ENCODE results near the gene KRTAP1-1.

The KRTAP1-1 gene

GRCh38 chr17:41013181-41013580 is 28.1 kb downstream of the KRTAP1-1 start:
- H3K36me3 ChIP-seq (ENCODE audit: control insufficient read depth, low read length) = no peaks in the 10 kb centered on the region
- no peaks in the 10 kb centered on the region for H3K79me2 ChIP-seq (ENCODE audit: control insufficient read depth, low read length)
- H3K4me1 ChIP-seq (ENCODE audit: control insufficient read depth, low read length) = no peaks in the 10 kb centered on the region
- no peaks in the 10 kb centered on the region for H3K27me3 ChIP-seq (ENCODE audit: control insufficient read depth, low read length)
- no peak overlapping the region for H3K4me2 ChIP-seq (ENCODE audit: low read length)
- no peak for TF ChIP-seq EZH2phosphoT487 (IDR thresholded peaks at IDR 0.05; ENCODE audit: borderline replicate concordance, low read length)
- TF ChIP-seq CTCF (IDR thresholded peaks at IDR 0.05; ENCODE audit: low read depth, low read length, poor library complexity, severe bottlenecking) = no peak
- H4K20me1 ChIP-seq (ENCODE audit: control insufficient read depth, insufficient read depth, low read depth, low read length) = no peaks in the 10 kb centered on the region
- no peak overlapping the region for H3K27ac ChIP-seq (ENCODE audit: low read depth, low read length)
- H3F3A ChIP-seq (ENCODE audit: control insufficient read depth, insufficient read depth) = no peaks in the 10 kb centered on the region
- H3K9me2 ChIP-seq (replicated peaks; ENCODE audit: control insufficient read depth, low read length) = no peaks in the 10 kb centered on the region
- no peaks in the 10 kb centered on the region for H3K9me3 ChIP-seq (ENCODE audit: control insufficient read depth, insufficient read depth, low read length)
- no peak overlapping the region for H3K4me3 ChIP-seq (ENCODE audit: low read length)

- TF ChIP-seq EZH2phosphoT487 (IDR thresholded peaks at IDR 0.05; ENCODE audit: borderline replicate concordance, low read length) (no peak), CTCF (IDR thresholded peaks at IDR 0.05; ENCODE audit: low read depth, low read length, poor library complexity, severe bottlenecking) (no peak)
- H3K27me3 ChIP-seq (ENCODE audit: control insufficient read depth, low read length) = no peaks in the 10 kb centered on the region
- no peaks in the 10 kb centered on the region for H3F3A ChIP-seq (ENCODE audit: control insufficient read depth, insufficient read depth)
- H3K27ac ChIP-seq (ENCODE audit: low read depth, low read length) = no peak overlapping the region
- no peaks in the 10 kb centered on the region for H4K20me1 ChIP-seq (ENCODE audit: control insufficient read depth, insufficient read depth, low read depth, low read length)
- H3K36me3 ChIP-seq (ENCODE audit: control insufficient read depth, low read length) = no peaks in the 10 kb centered on the region
- H3K4me1 ChIP-seq (ENCODE audit: control insufficient read depth, low read length) = no peaks in the 10 kb centered on the region
- H3K79me2 ChIP-seq (ENCODE audit: control insufficient read depth, low read length) = no peaks in the 10 kb centered on the region
- H3K4me2 ChIP-seq (ENCODE audit: low read length) = no peak overlapping the region
- no peaks in the 10 kb centered on the region for H3K9me3 ChIP-seq (ENCODE audit: control insufficient read depth, insufficient read depth, low read length)
- no peak overlapping the region for H3K4me3 ChIP-seq (ENCODE audit: low read length)
- no peaks in the 10 kb centered on the region for H3K9me2 ChIP-seq (replicated peaks; ENCODE audit: control insufficient read depth, low read length)
Measured at GRCh38 chr17:41012326-41013120, 28.7 kb downstream of the KRTAP1-1 start.

GRCh38 chr17:41010441-41010840 is 30.8 kb downstream of the KRTAP1-1 start:
- Histone ChIP-seq H3F3A (ENCODE audit: control insufficient read depth, insufficient read depth) (no peaks in the 10 kb centered on the region), H3K9me2 (replicated peaks; ENCODE audit: control insufficient read depth, low read length) (no peaks in the 10 kb centered on the region), H3K36me3 (ENCODE audit: control insufficient read depth, low read length) (no peaks in the 10 kb centered on the region), H3K9me3 (ENCODE audit: control insufficient read depth, insufficient read depth, low read length) (no peaks in the 10 kb centered on the region), H3K4me3 (ENCODE audit: low read length) (no peak overlapping the region), H3K27me3 (ENCODE audit: control insufficient read depth, low read length) (no peaks in the 10 kb centered on the region; the same call in 1 of the 2 replicates), H3K79me2 (ENCODE audit: control insufficient read depth, low read length) (no peaks in the 10 kb centered on the region), H3K27ac (ENCODE audit: low read depth, low read length) (no peak overlapping the region), H3K4me1 (ENCODE audit: control insufficient read depth, low read length) (no peaks in the 10 kb centered on the region), H4K20me1 (ENCODE audit: control insufficient read depth, insufficient read depth, low read depth, low read length) (no peaks in the 10 kb centered on the region), H3K4me2 (ENCODE audit: low read length) (no peak overlapping the region)
- TF ChIP-seq CTCF (IDR thresholded peaks at IDR 0.05; ENCODE audit: low read depth, low read length, poor library complexity, severe bottlenecking) (no peak), EZH2phosphoT487 (IDR thresholded peaks at IDR 0.05; ENCODE audit: borderline replicate concordance, low read length) (no peak)
